ENCODE data around the gene SLC30A1.

DNA sequence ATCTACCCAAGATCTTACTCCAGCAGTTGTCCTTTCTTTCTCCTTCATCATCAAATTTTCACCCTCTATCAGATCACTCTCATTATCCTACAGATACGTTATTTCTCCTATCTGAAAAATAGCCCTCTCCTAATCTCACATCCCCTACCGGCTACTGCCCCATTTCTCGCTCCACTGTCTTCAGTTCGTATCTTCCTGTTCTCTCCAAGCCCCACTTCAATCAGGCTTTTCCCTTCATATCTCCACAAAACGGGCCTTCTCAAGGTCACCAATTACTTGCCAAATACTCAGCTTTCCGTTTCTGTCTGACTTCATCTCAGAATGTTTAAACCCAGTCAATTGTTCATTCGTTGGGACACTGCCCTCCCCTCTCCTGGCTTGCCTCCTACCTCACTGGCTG, 32.4 kb downstream of the SLC30A1 start:
- TF ChIP-seq POLR2A (IDR thresholded peaks at IDR 0.05; ENCODE audit: low read length) (no peak), GATA1 (IDR thresholded peaks at IDR 0.05; ENCODE audit: low read depth, low read length) (no peak)
